GM10266 (cell line): ENCODE data around the gene PAPLN.

Experiments
- DNase-seq: peaks from one replicate; pipeline ENCODE4 v3.0.0; 2012; ENCODE audit errors: extremely low spot score
- CTCF ChIP-seq: IDR thresholded peaks from 2 replicates; pipeline ENCODE4 v1.5.1; 2012; ENCODE audit warnings: mild to moderate bottlenecking, low read depth; ENCODE audit not compliant: control insufficient read depth, insufficient read depth; ENCODE audit errors: missing control alignments

PAPLN gene

GRCh38 chr14:73250781-73251500, 13.6 kb downstream of the PAPLN start:
- DNase-seq = no peak
- TF ChIP-seq CTCF = no peak

- TF ChIP-seq CTCF = no peak
- DNase-seq = no peak
Observed at GRCh38 chr14:73251516-73252215, 14.4 kb downstream of the PAPLN start.

GRCh38 chr14:73252491-73253322, 15.4 kb downstream of the PAPLN start:
- no peak for TF ChIP-seq CTCF
- no peak for DNase-seq

GRCh38 chr14:73253323-73253610, 16.0 kb downstream of the PAPLN start:
- no peak for DNase-seq
- no peak for TF ChIP-seq CTCF

GRCh38 chr14:73253721-73254120, 16.4 kb downstream of the PAPLN start:
- no peak for TF ChIP-seq CTCF
- DNase-seq = no peak

- TF ChIP-seq CTCF = no peak
- no peak for DNase-seq
Observed at GRCh38 chr14:73254247-73255004, 17.1 kb downstream of the PAPLN start.
